HG03280 (cell line): ENCODE data around the gene DDX27.

Source experiments
- ATAC-seq: cut with Tn5 transposase; IDR thresholded peaks from one replicate; pipeline ENCODE4 v1.9.1; 2021; ENCODE audit warnings: mild to moderate bottlenecking, moderate library complexity; ENCODE audit not compliant: unreplicated experiment

Gene DDX27

DNA sequence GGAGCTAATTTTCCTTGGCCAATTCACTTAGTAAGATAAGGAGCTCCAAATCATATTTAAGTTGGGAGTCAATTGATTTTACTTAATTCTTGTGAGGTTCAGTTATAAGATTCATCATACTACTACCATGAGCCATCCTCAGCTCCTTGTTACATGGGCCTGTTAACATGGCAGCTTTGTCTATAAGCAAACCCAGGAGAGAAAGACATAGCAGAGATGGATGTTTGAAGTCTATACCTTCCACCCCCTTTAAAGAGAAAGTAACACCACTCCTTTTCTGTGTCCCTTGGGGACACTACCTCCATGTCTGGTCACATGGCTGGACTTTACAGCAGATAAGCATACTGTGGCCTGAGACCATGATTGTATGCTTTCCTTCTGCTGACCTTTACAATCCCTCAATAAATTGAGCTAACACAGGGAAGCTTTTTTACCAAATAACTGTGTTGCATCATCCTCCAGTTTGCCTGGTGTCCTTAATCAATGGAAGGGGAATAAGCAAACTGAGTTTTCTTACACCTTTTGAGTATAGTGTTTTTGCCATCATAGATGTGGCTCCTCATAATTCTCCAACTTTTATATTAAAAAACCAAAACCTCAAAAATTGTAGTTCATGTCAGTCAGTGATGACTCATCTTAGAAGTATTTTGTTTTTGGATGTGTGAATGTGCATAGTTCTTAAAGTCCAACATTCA, 68.5 kb downstream of the DDX27 start:
- ATAC-seq: no peak

DNA sequence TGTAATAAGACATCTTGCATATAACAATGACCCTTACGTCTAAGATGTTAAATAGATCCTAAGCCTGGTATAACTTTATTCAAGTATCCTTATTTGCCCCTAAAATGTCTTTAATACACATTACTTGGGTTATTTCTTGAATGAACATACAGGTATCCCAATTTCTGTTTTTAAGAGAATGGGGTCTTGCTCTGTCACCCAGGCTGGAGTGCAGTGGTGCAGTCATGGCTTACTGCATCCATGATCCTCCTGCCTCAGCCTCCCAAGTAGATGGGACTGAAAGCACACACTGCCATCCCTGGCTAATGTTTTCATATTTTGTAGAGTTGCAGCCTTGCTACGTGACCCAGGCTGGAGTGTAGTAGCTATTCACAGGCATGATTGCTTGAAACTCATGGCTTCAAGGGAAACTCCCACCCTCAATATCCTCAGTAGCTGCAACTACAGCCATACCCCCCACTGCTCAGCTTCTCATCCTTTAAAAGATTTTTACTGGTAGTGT, 69.1 kb downstream of the DDX27 start:
- ATAC-seq: no peak

- ATAC-seq: no peak
These were observed 69.8 kb downstream of the DDX27 start for GRCh38 chr20:49288784-49289696.

DNA sequence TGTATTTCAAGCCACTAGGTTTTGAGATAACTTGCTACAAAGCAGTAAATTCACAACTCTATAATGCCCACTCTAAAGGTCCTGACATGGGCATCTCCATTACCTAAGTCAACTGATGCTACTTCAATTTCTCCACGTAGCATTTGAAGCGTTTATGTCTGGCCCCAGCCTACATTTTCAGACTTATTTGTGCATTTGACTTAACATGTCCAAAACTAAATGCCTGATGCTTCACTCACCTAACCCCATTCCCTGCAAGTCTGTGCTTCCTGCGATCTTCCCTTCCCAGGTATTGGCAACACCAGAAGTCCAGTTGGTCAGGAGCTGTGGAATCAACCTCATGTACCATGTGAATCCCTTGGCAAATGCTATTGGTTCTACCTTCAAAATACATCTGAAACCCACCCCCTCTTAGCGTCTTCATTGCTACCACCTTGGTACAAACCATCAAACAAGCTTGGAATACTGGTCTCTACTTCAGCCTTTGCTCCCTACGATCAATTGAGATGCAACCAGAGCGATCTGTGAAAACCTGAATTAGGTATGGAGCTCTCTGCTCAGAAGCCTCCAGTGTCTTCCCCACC, 71.5 kb downstream of the DDX27 start:
- ATAC-seq: no peak

- ATAC-seq: no peak
These were observed 72.0 kb downstream of the DDX27 start for GRCh38 chr20:49291200-49291599.

DNA sequence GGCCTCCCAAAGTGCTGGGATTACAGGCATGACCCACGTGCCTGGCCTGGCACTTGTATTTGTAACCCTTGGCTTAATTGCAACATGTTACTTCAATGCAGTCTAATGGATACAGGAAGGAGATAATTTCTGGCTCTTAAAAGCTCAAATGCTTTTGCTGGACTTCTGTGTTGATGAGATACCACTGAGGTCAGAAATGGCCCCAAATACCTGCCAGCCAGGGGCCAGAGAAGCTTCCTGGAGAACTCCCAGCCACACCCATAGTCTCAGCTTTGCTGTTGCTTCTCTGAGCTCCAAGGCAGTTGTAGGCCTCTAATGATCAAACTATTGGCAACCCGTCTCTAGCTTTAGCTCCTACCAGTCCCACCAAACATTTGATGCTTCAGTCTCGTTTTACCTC, 72.8 kb downstream of the DDX27 start:
- ATAC-seq: no peak

DNA sequence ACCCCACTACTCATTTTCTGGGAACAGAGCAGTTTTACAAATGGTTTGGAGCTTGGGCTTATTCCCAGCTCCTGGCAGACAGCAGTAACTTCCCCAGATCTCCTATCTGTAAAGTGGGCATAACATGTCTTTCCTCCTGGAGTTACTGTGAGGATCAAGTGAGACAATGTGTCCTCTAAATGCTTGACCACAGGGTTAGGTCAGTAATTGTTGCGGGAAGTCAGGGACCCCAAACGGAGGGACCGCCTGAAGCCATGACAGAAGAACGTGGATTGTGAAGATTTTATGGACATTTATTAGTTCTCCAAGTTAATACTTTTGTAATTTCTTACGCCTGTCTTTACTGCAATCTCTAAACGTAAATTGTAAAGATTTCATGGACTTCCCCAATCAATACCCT, 73.9 kb downstream of the DDX27 start:
- no peak for ATAC-seq
